Forelimb muscle (tissue), 1 donor: Measurements from ENCODE around the gene CAPZB. TPM values are rescaled to one million over a fixed set of nuclear protein-coding genes. Genes with fewer than 3 reads are reported as not detected.

Experiments used
- DNase-seq: peaks from one replicate; pipeline ENCODE4 v3.0.0-alpha.2; 2013; ENCODE audit warnings: low read depth
- polyA plus RNA-seq: library from polyadenylated mRNA; unstranded; fragments of 120-200 nt; gene quantifications from one replicate; pipeline ENCODE4 v1.2.1, GENCODE V29; 2013; ENCODE audit not compliant: insufficient read length

Gene CAPZB
- polyA plus RNA-seq, 1 donor: 245 TPM

DNA sequence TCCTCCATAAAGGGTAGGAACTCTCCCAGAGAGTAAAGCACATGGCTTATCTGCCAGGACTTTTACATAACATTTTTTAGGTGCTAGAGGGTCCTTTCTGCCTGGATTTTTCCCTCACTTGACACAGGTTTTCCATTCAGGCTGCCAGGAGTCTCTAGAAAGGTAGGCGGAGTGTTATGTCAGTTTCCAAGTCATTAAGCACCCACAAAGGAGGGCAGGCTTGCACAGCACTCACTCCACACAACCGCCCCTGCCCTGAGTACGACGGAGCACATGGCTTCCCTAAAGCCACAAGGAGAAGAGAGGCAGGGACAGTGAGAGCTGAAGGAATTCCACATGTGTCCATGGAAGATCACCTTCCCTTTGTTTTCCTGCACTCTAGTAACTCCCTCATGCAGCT lies 55.7 kb downstream of the CAPZB start:
- DNase-seq: no peak

DNA sequence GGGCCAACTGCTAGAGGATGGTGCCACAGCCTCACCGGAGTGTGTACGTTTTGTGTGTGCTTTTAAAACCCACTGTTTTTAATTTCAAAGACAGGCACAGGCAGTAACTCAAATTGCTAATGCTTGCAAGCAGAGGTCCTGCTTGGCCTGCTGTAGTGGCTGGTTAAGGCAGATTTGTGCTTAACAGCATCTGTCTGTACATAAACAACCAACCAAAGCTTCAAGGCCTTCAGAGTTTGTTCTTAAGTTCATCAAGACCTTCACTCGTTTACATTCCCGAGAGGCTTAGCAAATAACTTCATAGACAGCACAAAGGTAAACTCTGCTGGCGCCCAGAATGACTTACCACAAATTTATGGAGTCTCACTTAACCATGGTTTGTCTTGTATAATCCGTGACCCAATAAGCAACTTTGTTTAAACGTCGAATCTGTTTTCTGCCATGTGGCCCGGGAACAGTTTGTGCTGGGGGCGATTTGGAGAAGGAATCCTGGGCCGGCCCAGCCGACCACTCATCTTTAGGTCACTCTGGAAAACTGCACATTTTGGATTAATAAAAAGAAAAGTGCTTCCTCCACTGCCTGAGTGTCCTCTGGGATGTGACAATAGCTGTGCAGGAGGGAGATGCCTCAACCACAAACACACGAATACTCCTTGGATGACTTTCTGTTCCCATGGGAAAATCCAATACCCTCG lies 58.1 kb downstream of the CAPZB start:
- no peak for DNase-seq

DNA sequence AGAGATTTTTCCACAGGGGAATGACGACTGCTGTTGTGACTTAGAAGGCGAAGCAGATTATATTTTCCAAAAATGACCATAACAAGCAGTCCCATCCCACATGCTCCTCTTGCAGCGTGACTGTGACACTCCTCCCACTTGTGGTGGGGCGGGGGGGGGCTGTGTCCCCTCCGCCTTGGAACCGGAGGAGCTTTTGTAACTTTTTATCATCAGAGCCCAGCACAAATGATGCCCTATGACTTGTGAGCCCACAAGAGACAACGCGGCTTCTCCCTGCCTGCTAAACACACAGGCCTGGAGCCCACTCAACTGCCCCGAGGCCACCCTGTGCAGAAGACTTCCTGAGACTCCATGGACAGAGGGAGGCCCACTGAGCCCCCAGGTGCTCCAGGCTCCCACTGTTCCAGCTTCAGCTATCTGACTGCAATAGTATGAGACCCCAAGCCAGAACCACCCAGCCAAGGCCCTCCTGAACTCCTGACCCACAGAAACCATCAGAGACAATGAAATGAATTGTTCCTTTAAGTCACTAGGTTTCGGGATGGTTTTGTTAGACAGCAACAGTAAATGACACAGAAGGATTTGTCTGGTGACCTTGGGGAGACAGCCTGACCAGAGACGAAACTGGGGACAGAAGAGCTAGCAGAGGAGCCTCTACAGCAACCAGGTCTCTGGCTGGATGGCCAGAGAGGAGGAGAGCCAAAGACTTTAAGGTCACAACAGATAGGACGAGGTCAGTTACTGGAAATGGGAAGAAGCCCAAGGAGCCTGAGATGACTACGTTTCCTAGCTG lies 58.8 kb downstream of the CAPZB start:
- no peak for DNase-seq

DNA sequence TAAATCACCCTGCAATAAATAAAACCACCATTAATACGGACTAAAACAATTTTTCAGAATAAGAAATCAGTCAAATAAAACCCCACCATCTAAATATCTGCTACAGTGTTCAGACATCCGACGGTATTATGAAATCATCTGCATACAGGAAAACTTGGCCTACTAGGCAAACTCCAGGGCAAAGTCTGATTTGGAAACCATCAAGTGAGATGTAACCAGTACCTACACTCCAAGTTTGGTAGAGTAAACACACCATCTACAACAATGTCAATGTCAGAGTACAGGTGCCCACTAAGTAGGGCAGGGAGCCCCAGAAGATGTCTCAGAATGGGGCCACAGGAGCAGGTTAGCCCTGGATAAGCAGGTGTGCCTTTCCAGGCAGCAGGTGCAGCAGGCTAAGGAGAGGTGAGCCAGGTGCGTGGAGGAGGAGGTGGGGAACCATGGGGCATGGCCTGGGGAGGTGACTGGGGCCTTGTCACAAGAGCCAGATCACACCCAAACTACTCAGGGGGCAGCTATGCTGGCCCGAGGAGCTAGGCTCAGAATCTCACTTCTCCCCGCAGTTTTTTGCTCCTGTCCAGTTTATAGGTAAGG lies 59.6 kb downstream of the CAPZB start:
- DNase-seq: no peak

DNA sequence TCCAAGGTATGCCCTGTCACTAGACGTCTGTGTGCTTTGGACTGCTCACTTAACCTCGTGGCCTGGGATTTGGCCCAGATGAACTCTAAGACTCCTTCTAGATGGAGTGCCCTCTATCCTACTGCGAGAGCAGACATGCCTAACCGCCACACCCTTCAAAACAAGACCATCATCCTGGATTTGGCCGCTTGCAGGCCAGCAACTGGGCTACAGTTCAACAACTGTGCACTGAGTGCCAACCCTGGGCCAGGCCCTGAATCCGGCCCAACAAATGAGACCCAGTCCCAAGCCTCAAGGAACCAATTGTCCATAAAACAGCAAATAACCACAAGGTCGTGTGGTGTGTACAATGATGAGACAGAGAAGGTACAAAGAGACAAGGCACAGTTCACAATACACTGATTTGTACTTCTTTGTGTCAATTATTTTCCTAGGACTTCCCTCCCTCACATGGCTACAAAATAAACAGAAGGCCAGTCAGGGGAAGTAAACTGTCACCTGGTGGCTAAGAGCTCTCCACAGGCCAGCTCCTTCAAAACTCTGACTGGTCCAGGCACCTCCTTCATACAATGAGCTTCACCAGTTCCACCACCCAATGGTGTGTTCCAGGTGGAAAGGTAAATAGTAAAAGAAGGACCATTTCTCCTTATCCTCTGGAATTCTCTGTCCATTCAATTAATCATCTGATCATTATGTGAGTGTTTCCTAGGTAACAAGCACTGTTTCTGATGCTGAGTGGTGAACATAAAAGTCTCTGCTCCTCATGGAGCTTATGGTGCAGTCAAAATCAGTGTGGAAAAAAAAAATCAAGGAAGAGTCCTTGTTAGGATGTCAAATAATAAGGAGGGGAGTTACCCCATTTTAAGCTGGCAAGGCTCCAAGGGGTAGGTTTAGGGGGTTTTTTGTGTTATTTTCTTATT lies 60.4 kb downstream of the CAPZB start:
- DNase-seq: no peak

- no peak for DNase-seq
Observed at GRCh38 chr1:19423130-19423529, 62.2 kb downstream of the CAPZB start.

DNA sequence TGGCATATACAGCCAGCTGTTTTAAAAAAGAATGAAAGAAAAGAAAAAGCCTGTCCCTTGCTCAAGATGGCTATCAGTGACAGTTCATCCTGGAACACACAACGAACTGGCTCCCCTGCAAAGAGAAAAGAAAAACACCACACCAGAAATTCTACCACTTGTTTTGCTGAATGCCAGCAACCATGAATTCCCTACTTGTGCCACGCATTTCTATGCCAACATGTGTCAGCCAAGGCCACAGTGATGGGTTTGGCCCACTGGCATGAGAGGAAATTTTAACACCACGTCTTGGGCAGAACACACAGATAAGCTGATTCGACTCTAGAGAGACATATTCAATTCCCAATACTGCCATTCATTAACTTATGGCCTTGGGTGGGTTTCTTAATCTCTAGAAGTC lies 64.0 kb downstream of the CAPZB start:
- no peak for DNase-seq

- no peak for DNase-seq
Observed at GRCh38 chr1:19420606-19421005, 64.7 kb downstream of the CAPZB start.

- DNase-seq: no peak
Observed at GRCh38 chr1:19419691-19420090, 65.6 kb downstream of the CAPZB start.

GRCh38 chr1:19418503-19418971 lies 66.8 kb downstream of the CAPZB start:
- no peak for DNase-seq

GRCh38 chr1:19416921-19417470 lies 68.3 kb downstream of the CAPZB start:
- DNase-seq: peak; percentile 82

GRCh38 chr1:19416145-19416544 lies 69.2 kb downstream of the CAPZB start:
- no peak for DNase-seq

GRCh38 chr1:19414515-19415121 lies 70.7 kb downstream of the CAPZB start:
- DNase-seq: no peak

DNA sequence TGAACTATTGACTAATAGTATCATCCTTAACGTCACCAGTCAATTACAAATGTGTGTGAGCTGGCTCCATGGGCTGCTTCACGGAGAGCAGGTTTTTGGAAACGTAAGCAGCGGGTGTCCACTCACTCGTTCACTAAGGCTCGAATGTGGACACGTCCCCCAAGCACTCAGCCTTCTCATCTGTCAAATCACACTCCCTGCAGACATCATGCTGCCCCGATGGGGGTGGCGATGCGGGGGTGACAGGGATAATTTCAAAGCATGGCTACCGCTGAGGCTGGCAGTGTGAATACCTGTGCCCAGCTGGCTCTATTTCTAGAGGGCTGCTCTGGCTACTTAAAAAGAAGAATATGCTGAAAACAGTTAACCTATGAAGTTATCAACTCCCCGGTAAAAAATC lies 71.3 kb downstream of the CAPZB start:
- DNase-seq: no peak

GRCh38 chr1:19412654-19413053 lies 72.7 kb downstream of the CAPZB start:
- no peak for DNase-seq

GRCh38 chr1:19411612-19412011 lies 73.7 kb downstream of the CAPZB start:
- no peak for DNase-seq

DNA sequence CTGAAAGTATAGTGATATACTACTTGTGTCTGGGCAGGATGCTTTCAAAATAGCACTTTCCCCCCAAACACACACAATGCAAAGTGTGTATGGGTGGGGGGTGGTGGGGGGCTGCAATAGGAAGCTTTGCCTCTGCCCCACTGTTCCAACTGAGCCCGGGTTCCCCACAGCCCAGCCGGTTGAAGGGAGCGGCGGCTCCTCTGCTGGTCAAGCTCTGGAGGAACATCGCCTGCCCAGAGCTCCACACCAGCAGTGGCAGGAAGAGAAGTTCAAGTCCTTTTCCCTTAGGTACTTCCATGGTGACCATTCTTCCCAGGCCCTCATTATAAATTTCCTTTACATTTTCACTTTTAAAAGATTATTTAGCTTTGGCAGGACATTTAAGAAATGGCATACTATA lies 74.9 kb downstream of the CAPZB start:
- no peak for DNase-seq

DNA sequence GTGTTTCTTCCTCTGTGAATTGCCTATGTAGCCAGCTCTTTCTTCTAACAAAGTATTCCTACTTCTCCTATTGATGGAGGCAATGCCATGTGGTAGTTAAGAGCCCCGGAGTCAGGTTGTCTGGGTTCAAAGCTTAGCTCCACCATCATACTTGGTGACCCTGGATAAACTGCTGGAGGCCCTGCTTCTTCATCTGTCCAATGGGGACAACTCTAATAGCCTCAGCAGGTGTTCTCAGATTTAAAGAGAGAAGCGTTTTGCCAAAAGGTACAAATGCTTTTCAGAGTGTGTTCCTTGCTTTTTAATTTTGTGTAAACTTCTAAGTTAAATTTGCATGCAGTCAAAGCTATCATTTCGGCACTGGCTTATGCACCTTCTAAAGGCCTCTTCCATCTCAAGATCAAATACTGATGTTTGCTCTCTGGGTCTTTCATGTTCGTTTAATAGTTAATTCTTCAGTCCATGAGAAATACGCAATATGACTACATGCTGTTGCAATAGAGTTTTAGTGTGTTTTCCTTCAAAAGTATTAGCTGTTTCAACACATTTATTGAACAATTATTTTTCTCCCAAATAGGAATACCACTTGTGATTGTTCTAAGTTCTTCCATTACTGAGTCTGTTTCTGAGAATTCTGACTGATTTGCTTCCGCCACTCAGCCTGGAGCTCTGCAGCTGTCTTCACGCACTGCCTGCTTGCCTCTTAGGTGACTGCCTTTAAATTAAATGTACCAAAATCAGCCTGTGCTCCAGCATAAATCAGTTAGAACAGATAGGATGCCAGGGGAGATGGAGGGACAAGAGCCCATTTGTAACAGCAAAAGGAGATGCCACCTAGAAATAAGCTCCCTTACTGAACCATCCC lies 75.6 kb downstream of the CAPZB start:
- DNase-seq: no peak

GRCh38 chr1:19407494-19408096 lies 77.7 kb downstream of the CAPZB start:
- no peak for DNase-seq

DNA sequence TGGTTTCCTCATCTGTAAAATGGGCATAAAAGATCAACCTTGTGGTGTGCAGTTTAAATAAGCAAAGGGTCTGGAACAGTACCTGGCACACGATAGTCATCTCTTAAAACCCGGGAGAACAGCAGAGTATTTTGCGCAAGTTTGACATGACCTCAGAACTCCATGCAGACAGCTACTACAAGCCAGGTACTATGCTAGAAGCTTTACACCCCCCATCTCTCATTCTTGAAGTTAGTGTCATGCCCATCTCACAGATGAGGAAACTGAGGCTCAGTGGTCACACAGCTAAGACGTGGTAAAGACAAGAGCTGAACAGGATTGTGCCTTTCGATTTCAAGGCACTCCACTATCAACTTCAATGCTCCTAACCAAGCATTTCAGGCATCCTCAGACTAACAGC lies 78.7 kb downstream of the CAPZB start:
- DNase-seq: no peak
